ENCODE data around the gene OR4F15. TPM values are rescaled to one million over a fixed set of nuclear protein-coding genes. Genes with fewer than 3 reads are reported as not detected.

The OR4F15 gene
- total RNA-seq, 1 experiment from 2014 or later: 0.66 TPM

GRCh38 chr15:101810456-101810855 lies 1.5 kb upstream of the OR4F15 start:
- H3K4me3 ChIP-seq: no peak overlapping the region
- H3K27ac ChIP-seq: no peak overlapping the region
- no peak for DNase-seq (ENCODE audit: low read depth in 1 of 2, low spot score in 2 of 2)
- no peaks in the 10 kb centered on the region for H3K9me3 ChIP-seq (replicated peaks)
- H3K4me1 ChIP-seq (replicated peaks): peaks cover 35% of the 10 kb centered on the region
- no peaks in the 10 kb centered on the region; the same call in 1 of the 2 replicates for H3K36me3 ChIP-seq
- H3K27me3 ChIP-seq (replicated peaks): no peaks in the 10 kb centered on the region

GRCh38 chr15:101810876-101811275 lies 1.1 kb upstream of the OR4F15 start:
- Histone ChIP-seq H3K4me3 (no peak overlapping the region), H3K4me1 (replicated peaks) (peaks cover 31% of the 10 kb centered on the region), H3K27me3 (replicated peaks) (no peaks in the 10 kb centered on the region), H3K27ac (no peak overlapping the region), H3K9me3 (replicated peaks) (no peaks in the 10 kb centered on the region), H3K36me3 (peaks cover under 1% of the 10 kb centered on the region)
- no peak for DNase-seq (ENCODE audit: low read depth in 1 of 2, low spot score in 2 of 2)

GRCh38 chr15:101813803-101814534 lies 2.0 kb downstream of the OR4F15 start:
- H3K27me3 ChIP-seq (replicated peaks): no peaks in the 10 kb centered on the region
- peaks cover 9% of the 10 kb centered on the region for H3K4me1 ChIP-seq (replicated peaks)
- H3K27ac ChIP-seq: peak overlapping the region; percentile 6; the same call in 1 of the 2 replicates
- no peaks in the 10 kb centered on the region for H3K9me3 ChIP-seq (replicated peaks)
- peaks cover 9% of the 10 kb centered on the region for H3K36me3 ChIP-seq
- H3K4me3 ChIP-seq: no peak overlapping the region
- peak in 1 of 2 experiments; percentile 22 for DNase-seq (ENCODE audit: low read depth in 1 of 2, low spot score in 2 of 2)

- H3K36me3 ChIP-seq: peaks cover 9% of the 10 kb centered on the region
- H3K27me3 ChIP-seq (replicated peaks): no peaks in the 10 kb centered on the region
- no peak for DNase-seq (ENCODE audit: low read depth in 1 of 2, low spot score in 2 of 2)
- peaks cover 15% of the 10 kb centered on the region for H3K4me1 ChIP-seq (replicated peaks)
- no peak overlapping the region for H3K27ac ChIP-seq
- peaks cover 4% of the 10 kb centered on the region; the same call in 1 of the 2 replicates for H3K9me3 ChIP-seq (replicated peaks)
- no peak overlapping the region for H3K4me3 ChIP-seq
Measured at GRCh38 chr15:101820781-101821180, 8.8 kb downstream of the OR4F15 start.

GRCh38 chr15:101827257-101827656 lies 15.3 kb downstream of the OR4F15 start:
- H3K27me3 ChIP-seq (replicated peaks): no peaks in the 10 kb centered on the region
- DNase-seq (ENCODE audit: low read depth in 1 of 2, low spot score in 2 of 2): peak in 1 of 2 experiments; percentile 78
- peak overlapping the region; percentile 55 for H3K27ac ChIP-seq
- no peaks in the 10 kb centered on the region; the same call in 1 of the 2 replicates for H3K36me3 ChIP-seq
- peaks cover 30% of the 10 kb centered on the region for H3K4me1 ChIP-seq (replicated peaks)
- peaks cover 4% of the 10 kb centered on the region; the same call in 1 of the 2 replicates for H3K9me3 ChIP-seq (replicated peaks)
- no peak overlapping the region for H3K4me3 ChIP-seq

GRCh38 chr15:101828774-101829173 lies 16.8 kb downstream of the OR4F15 start:
- no peak overlapping the region for H3K4me3 ChIP-seq
- no peak overlapping the region for H3K27ac ChIP-seq
- H3K27me3 ChIP-seq (replicated peaks): no peaks in the 10 kb centered on the region
- H3K36me3 ChIP-seq: no peaks in the 10 kb centered on the region; the same call in 1 of the 2 replicates
- peaks cover 4% of the 10 kb centered on the region; the same call in 1 of the 2 replicates for H3K9me3 ChIP-seq (replicated peaks)
- DNase-seq (ENCODE audit: low read depth in 1 of 2, low spot score in 2 of 2): no peak
- peaks cover 21% of the 10 kb centered on the region for H3K4me1 ChIP-seq (replicated peaks)

GRCh38 chr15:101841656-101842055 lies 29.7 kb downstream of the OR4F15 start:
- no peaks in the 10 kb centered on the region for H3K27me3 ChIP-seq (replicated peaks)
- H3K4me3 ChIP-seq: no peak overlapping the region
- DNase-seq (ENCODE audit: low read depth in 1 of 2, low spot score in 2 of 2): no peak
- no peak overlapping the region for H3K27ac ChIP-seq
- no peaks in the 10 kb centered on the region for H3K9me3 ChIP-seq (replicated peaks)
- no peaks in the 10 kb centered on the region for H3K36me3 ChIP-seq
- no peaks in the 10 kb centered on the region for H3K4me1 ChIP-seq (replicated peaks)

- no peak for DNase-seq (ENCODE audit: low read depth in 1 of 2, low spot score in 2 of 2)
Measured at GRCh38 chr15:101844916-101845315, 32.9 kb downstream of the OR4F15 start.

GRCh38 chr15:101852356-101852755 lies 40.4 kb downstream of the OR4F15 start:
- no peaks in the 10 kb centered on the region for H3K27me3 ChIP-seq (replicated peaks)
- no peaks in the 10 kb centered on the region for H3K9me3 ChIP-seq (replicated peaks)
- H3K4me1 ChIP-seq (replicated peaks): no peaks in the 10 kb centered on the region
- H3K27ac ChIP-seq: no peak overlapping the region
- no peak overlapping the region for H3K4me3 ChIP-seq
- DNase-seq (ENCODE audit: low read depth in 1 of 2, low spot score in 2 of 2): no peak
- H3K36me3 ChIP-seq: no peaks in the 10 kb centered on the region

More at GRCh38 chr15:101844916-101845315, 32.9 kb downstream of the OR4F15 start:
- Histone ChIP-seq H3K9me3 (replicated peaks) (no peaks in the 10 kb centered on the region), H3K27ac (no peak overlapping the region), H3K4me1 (replicated peaks) (no peaks in the 10 kb centered on the region), H3K27me3 (replicated peaks) (no peaks in the 10 kb centered on the region), H3K36me3 (no peaks in the 10 kb centered on the region), H3K4me3 (no peak overlapping the region)

Other genes with a start within 250 kb of the OR4F15 start
- gene TM2D3, start 159.8 kb upstream of the OR4F15 start, total RNA-seq (2014; rRNA removed; shearing (Covaris generic)): 45.7 and 50.5 TPM in 2 replicates
- gene TARS3, start 87.7 kb upstream of the OR4F15 start, total RNA-seq (2014; rRNA removed; shearing (Covaris generic)): 20.7 and 30.2 TPM in 2 replicates
- gene OR4F6, start 8.7 kb upstream of the OR4F15 start, total RNA-seq (2014; rRNA removed; shearing (Covaris generic)): not detected in 2 replicates